Stimulated activated CD4-positive, alpha-beta T cell treated with anti-CD3 and anti-CD28 coated beads, Interleukin-4, amount 100 ng/mL, for 48 hours (primary cell): ENCODE data around the gene LAMC1.

Experiments
- DNase-seq, 2 donors: peaks; one replicate each; pipeline ENCODE4 v3.0.0-alpha.2; 2020; ENCODE audit warnings: low read depth in 2 of 2

The LAMC1 gene

DNA sequence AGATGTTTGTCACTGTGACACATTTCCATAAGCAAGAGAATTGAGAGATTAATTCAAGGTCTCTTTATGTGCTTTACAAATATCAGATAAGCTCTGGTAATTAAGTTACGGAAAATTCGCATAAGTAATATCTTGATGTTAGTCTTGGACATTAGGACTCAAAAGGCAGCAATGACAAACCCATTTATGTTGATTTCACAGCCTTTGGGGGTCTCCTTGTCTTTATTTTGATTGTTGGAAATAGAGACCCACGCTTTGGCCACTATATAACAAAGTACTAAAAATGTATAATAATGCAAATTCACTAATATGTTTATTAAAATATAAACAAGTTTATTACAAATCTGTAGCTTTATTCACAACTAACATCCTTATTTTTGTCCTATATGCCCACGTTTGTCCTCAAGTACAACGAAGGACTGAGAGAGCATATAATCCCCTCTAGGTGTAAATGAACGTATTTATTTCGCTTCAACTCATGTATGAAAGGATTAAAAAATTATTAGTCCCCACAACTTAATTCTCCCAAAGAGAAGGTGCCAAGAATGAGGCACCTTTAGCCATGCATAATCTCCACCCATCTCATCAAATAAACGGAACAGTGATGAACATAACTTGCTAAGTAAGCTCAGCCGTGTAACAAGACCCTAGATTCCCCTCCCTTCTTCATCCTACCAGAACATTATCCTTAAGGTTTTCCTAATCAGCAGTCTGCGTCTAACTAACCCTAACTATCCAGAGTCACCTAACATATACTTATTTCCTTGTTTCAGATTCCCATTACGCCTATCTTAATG, 1.6 kb upstream of the LAMC1 start:
- DNase-seq, result no peak

DNA sequence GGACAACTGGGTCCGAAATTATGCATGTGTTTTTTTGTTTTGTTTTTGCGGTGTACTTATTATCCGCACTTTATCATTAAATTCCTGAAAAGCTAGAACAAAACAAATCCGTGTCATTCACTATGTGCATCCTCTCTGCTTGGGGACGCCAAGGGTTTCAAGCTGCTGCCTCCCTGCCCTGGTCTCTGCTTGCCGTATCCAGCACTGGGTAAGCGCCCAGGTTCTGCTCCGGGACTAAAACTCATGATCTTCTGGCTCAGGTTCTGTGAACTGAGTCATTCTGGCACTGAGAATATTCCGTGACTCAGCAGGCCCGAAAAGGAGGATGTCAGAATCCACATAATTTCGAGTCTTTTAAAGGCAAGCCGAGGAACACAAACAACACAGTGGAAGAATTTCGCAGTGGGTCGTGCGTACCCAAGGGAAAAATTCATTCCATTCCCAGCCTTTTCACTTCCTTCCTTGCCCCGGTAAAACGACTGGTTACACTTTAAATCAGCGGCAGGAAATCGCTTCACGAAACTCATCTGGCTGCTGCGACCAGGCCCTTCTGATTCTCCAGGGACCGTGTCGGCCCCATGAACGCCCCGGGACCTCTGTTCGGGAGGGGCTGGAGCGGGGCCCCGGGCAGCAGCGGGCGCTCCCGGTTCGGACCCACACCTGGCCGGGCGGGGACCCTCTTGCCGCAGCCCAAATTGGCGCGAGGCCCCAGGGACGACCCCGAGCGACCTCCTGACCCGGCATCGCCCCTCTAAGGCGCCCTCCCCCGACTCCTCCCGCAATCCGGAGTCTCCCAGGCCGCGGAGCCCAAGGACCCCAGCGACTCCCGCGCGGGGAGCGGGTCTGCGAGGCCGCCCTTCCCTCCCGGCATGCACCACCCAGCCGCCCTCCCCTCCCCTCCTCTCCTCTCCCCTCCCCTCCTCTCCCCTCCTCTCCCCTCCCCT, 746 bp upstream of the LAMC1 start:
- peak in 1 of 2 donors; percentile 18 for DNase-seq

DNA sequence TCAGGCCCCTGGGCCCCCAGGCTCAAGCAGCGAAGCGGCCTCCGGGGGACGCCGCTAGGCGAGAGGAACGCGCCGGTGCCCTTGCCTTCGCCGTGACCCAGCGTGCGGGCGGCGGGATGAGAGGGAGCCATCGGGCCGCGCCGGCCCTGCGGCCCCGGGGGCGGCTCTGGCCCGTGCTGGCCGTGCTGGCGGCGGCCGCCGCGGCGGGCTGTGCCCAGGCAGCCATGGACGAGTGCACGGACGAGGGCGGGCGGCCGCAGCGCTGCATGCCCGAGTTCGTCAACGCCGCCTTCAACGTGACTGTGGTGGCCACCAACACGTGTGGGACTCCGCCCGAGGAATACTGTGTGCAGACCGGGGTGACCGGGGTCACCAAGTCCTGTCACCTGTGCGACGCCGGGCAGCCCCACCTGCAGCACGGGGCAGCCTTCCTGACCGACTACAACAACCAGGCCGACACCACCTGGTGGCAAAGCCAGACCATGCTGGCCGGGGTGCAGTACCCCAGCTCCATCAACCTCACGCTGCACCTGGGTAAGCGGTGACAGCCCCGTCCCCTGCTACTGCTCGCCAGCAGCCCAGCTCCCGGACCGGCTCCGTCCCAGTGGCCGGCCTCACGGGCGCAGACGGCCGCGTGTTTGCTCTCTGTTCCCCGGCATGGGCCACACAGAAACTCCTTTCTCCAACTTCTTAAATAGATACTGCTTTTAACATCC, 539 bp downstream of the LAMC1 start:
- DNase-seq, result peak in 1 of 2 donors; percentile 20

GRCh38 chr1:183024317-183025009, 1.2 kb downstream of the LAMC1 start:
- no peak for DNase-seq

DNA sequence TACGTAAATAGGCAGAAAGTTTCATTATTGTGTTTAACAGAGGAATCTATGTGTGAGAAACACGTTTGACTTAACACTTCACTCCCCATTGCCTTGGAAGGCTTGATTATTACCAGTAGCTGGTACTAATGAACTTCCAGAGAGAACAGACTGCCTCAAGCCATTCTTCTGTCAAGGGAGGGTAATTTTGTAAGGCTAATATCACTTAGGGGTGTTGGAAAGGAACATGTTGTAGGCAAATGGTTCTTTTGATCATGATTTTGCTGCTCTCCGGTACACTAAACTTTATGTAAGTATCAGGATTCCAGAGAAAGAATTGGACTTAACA, 1.8 kb downstream of the LAMC1 start:
- no peak for DNase-seq

- DNase-seq, result no peak
Observed at GRCh38 chr1:183025782-183026774, 2.9 kb downstream of the LAMC1 start.

DNA sequence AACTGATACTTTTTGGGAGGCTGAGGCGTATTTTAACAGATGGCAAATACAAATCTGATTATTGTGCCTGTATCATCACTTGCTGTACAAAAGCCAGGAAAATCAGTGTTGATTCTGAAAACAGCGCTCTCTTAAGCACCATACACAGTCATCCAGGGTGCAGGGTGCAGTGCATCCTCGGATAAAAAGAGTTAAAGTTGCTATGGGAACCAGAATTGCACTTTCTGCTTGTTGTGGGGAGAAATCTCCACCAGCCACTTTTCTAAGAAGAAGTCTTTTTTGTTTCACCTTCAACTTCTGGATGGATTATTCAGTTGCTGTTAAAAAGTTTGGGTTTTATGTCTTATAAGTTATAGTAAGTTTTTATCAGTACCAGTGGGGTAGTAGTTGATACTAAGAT, 3.8 kb downstream of the LAMC1 start:
- DNase-seq, result no peak

DNA sequence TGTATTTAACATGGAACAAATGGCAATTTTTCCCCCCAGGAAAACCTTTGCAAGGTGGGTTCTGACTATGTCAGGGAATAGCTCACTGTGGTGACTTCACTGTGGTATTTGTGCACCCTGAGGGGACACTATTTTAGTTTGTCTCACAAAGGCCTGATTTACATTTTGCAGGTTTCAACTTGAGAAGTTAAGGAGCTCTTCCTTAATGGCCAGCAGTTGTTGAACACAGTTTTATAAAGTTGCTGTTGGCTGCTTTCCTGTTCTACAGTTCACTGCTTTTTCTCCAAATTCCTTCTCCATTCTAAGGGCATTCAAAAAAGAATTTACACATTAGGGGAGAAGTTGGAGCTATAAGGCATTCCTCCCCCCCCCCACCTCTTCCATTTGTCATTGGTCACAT, 4.6 kb downstream of the LAMC1 start:
- DNase-seq, result no peak

DNA sequence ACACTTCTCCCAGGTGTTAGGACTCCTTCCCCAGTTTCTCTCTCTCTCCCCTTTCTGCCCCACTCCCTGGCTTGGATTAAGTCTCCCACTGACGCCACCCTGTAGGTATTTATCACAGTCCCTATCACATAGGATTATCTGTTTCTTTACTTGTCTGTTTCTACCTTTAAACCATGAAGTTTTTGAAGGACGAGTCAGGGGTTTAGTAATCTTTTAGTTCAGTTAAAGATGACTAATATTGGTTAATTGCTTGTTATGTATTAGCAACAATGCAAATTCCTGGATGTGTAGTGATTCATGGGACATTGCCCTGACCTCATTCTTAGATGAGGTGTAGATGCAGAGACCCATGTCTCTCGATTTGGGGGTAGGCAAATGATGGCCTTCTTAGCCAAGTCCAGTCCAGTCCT, 6.4 kb downstream of the LAMC1 start:
- no peak for DNase-seq

GRCh38 chr1:183030053-183030452, 6.8 kb downstream of the LAMC1 start:
- no peak for DNase-seq

- DNase-seq, result no peak
Observed at GRCh38 chr1:183032122-183032921, 9.1 kb downstream of the LAMC1 start.

- DNase-seq, result no peak
Observed at GRCh38 chr1:183033205-183033604, 10.0 kb downstream of the LAMC1 start.

- DNase-seq, result no peak
Observed at GRCh38 chr1:183034682-183035081, 11.5 kb downstream of the LAMC1 start.

GRCh38 chr1:183038333-183038866, 15.2 kb downstream of the LAMC1 start:
- no peak for DNase-seq

DNA sequence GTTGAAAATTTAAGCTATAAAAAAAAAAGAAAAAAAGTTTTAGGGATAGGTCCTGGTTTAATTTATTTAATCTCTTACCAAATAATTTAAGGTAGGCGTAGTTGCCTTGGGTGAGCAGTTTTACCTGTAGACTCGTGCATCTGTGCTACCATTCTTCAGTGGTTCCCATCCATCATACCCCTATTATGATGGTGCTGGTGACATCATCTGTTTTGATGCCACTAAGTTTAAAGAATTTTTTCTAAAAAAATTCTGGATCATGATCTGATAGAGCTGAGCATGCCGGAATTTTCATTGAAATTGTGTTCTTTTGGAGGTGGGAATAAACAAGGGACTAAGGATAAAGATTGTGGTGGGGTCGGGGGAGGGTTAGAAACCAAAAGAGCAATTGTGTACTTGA, 15.7 kb downstream of the LAMC1 start:
- no peak for DNase-seq

- no peak for DNase-seq
Observed at GRCh38 chr1:183039330-183039729, 16.1 kb downstream of the LAMC1 start.

DNA sequence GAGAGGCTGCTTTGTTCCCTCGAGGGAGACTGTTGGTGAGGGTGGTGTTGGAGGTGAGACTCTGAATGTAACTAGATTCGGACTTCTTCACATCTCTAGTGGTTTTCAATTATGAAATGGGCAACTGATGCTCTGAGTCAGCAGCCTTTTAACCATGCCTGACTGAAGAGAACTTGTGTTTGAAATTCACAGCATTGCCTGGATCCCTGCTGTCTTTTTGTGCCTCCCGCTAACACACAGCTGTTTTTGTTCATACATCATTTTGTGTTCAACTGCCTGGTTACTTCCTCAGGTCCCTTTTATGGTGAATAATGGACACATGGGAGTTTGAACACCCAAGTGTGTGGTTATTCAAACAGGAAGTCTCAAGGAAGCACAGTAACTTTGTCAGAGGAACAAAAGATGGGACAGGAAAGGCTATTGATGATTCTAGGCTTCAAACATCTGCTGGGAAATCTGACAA, 16.8 kb downstream of the LAMC1 start:
- DNase-seq, result no peak

GRCh38 chr1:183040547-183040971, 17.3 kb downstream of the LAMC1 start:
- no peak for DNase-seq

GRCh38 chr1:183043254-183043653, 20.0 kb downstream of the LAMC1 start:
- DNase-seq, result no peak
